Trophoblast cell (in vitro differentiated cells and primary cell): ENCODE results near the gene ENO2.
"Not testable (repeated sequence)": the region's sequence is repeated elsewhere in the genome, so short reads cannot be mapped to it uniquely, and the experiment has no call there.

ENCODE experiments used
- DNase-seq, 2 donors: peaks; one replicate each; pipeline ENCODE4 v3.0.0-alpha.2; 2016
- H2AFZ ChIP-seq: 2 replicates; pipeline ENCODE4 v1.6.1; 2013; ENCODE audit warnings: low read length, moderate library complexity, mild to moderate bottlenecking; ENCODE audit not compliant: insufficient read depth, poor library complexity
- H2AK5ac ChIP-seq: 2 replicates; pipeline ENCODE4 v1.6.1; 2013; ENCODE audit warnings: mild to moderate bottlenecking, low read length
- H2BK120ac ChIP-seq: 2 replicates; pipeline ENCODE4 v1.6.1; 2013; ENCODE audit warnings: low read length, mild to moderate bottlenecking, moderate library complexity; ENCODE audit not compliant: insufficient read depth, poor library complexity
- H2BK12ac ChIP-seq: 2 replicates; pipeline ENCODE4 v1.6.1; 2013; ENCODE audit warnings: mild to moderate bottlenecking, low read length, moderate library complexity
- H2BK5ac ChIP-seq: 2 replicates; pipeline ENCODE4 v1.6.1; 2013; ENCODE audit warnings: low read length, low read depth, moderate library complexity, mild to moderate bottlenecking; ENCODE audit not compliant: poor library complexity
- H3K14ac ChIP-seq: 2 replicates; pipeline ENCODE4 v1.6.1; 2013; ENCODE audit warnings: mild to moderate bottlenecking, low read length
- H3K18ac ChIP-seq: 2 replicates; pipeline ENCODE4 v1.6.1; 2013; ENCODE audit warnings: mild to moderate bottlenecking, low read length
- H3K23ac ChIP-seq: 2 replicates; pipeline ENCODE4 v1.6.1; 2013; ENCODE audit warnings: low read length
- H3K27ac ChIP-seq: 2 replicates; pipeline ENCODE4 v1.5.1; 2013; ENCODE audit warnings: low read depth, mild to moderate bottlenecking, inconsistent platforms, low read length, moderate library complexity
- H3K27me3 ChIP-seq: 2 replicates; pipeline ENCODE4 v1.6.1; 2013; ENCODE audit warnings: inconsistent platforms, mild to moderate bottlenecking, low read length, moderate library complexity; ENCODE audit not compliant: insufficient read depth
- H3K36me3 ChIP-seq, 2 experiments: 1 replicate in 1 of 2; 2 replicates in 1 of 2; pipeline ENCODE4 v1.6.1; 2013; ENCODE audit warnings: low read length in 2 of 2, mild to moderate bottlenecking in 2 of 2, moderate library complexity in 1 of 2; ENCODE audit not compliant: insufficient read depth in 2 of 2, control insufficient read depth in 1 of 2
- H3K4ac ChIP-seq: 2 replicates; pipeline ENCODE4 v1.6.1; 2013; ENCODE audit warnings: low read depth, mild to moderate bottlenecking, low read length, moderate library complexity
- H3K4me1 ChIP-seq, 2 experiments: 1 replicate in 1 of 2; 2 replicates in 1 of 2; pipeline ENCODE4 v1.6.1; 2013; ENCODE audit warnings: low read length in 2 of 2, mild to moderate bottlenecking in 2 of 2, moderate library complexity in 1 of 2; ENCODE audit not compliant: insufficient read depth in 2 of 2, control insufficient read depth in 1 of 2
- H3K4me2 ChIP-seq: 2 replicates; pipeline ENCODE4 v1.6.1; 2013; ENCODE audit warnings: inconsistent platforms, mild to moderate bottlenecking, low read length, moderate library complexity
- H3K4me3 ChIP-seq: 2 replicates; pipeline ENCODE4 v1.5.1; 2013; ENCODE audit warnings: mild to moderate bottlenecking, low read depth, low read length, inconsistent platforms
- H3K79me1 ChIP-seq: one replicate; pipeline ENCODE4 v1.6.1; 2013; ENCODE audit warnings: low read length
- H3K79me2 ChIP-seq: 2 replicates; pipeline ENCODE4 v1.6.1; 2013; ENCODE audit warnings: low read length, mild to moderate bottlenecking; ENCODE audit not compliant: control insufficient read depth, insufficient read depth, poor library complexity
- H3K9ac ChIP-seq: 2 replicates; pipeline ENCODE4 v1.6.1; 2013; ENCODE audit warnings: mild to moderate bottlenecking, low read length
- H3K9me3 ChIP-seq: 2 replicates; pipeline ENCODE4 v1.6.1; 2013; ENCODE audit warnings: low read depth, mild to moderate bottlenecking, control low read depth, inconsistent platforms, low read length; ENCODE audit not compliant: insufficient read depth
- H4K12ac ChIP-seq: 2 replicates; pipeline ENCODE4 v1.6.1; 2013; ENCODE audit warnings: low read depth, mild to moderate bottlenecking, low read length, moderate library complexity
- H4K8ac ChIP-seq: 2 replicates; pipeline ENCODE4 v1.6.1; 2013; ENCODE audit warnings: low read depth, mild to moderate bottlenecking, low read length, moderate library complexity
- H4K91ac ChIP-seq: one replicate; pipeline ENCODE4 v1.6.1; 2013; ENCODE audit warnings: low read depth, mild to moderate bottlenecking, low read length, moderate library complexity
- WGBS: extraction: QIAGEN DNeasy Blood & Tissue Kit; methylation state at CpG from one replicate; pipeline ENCODE4 v1.1.7; 2013; ENCODE audit warnings: missing lambda C conversion rate; ENCODE audit not compliant: insufficient read length, insufficient coverage; ENCODE audit errors: extremely low coverage; 5-methylcytosine and 5-hydroxymethylcytosine counted together

ENO2 gene

DNA sequence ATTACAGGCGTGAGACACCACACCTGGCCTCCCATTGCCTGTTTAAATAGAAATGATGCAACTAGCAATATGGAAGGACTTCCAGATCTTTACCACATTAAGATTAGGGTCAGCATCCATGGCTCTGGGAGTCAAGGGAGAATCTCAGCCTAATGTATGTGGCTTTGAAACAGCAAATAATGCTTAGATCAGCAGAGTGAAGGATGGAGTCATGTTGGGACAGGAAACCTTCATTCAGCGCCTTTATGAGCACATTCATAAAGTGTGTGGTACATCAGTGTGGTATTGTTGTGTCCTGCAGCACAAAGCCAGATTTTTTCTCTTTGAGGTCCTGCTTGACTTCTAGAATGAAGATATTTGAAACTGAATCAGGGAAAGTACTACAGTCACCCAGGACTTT is 26.0 kb upstream of the ENO2 start:
- no peak overlapping the region for H3K4ac ChIP-seq
- no CpG with 5 or more reads among the region's 2 CpGs for WGBS
- no peak overlapping the region for H2BK5ac ChIP-seq
- no peak overlapping the region for H2BK120ac ChIP-seq
- no peak overlapping the region for H2AK5ac ChIP-seq
- H3K27me3 ChIP-seq, result no peaks in the 10 kb centered on the region
- H3K27ac ChIP-seq, result no peak overlapping the region
- H3K4me1 ChIP-seq, result peaks cover 5 to 6% of the 10 kb centered on the region in 2 experiments
- no peaks in the 10 kb centered on the region for H3K36me3 ChIP-seq
- H3K18ac ChIP-seq, result no peak overlapping the region
- no peak overlapping the region for H3K9ac ChIP-seq
- no peaks in the 10 kb centered on the region for H3K79me2 ChIP-seq
- no peak overlapping the region for H3K14ac ChIP-seq
- H3K4me3 ChIP-seq, result peak overlapping the region; percentile 43
- H2AFZ ChIP-seq, result no peak overlapping the region
- H3K79me1 ChIP-seq, result peaks cover 12% of the 10 kb centered on the region
- no peak overlapping the region for H3K4me2 ChIP-seq
- no peak for DNase-seq
- no peak overlapping the region for H4K8ac ChIP-seq
- no peaks in the 10 kb centered on the region for H3K9me3 ChIP-seq
- H2BK12ac ChIP-seq, result no peak overlapping the region
- no peak overlapping the region for H4K91ac ChIP-seq
- no peak overlapping the region for H4K12ac ChIP-seq
- no peak overlapping the region for H3K23ac ChIP-seq

DNA sequence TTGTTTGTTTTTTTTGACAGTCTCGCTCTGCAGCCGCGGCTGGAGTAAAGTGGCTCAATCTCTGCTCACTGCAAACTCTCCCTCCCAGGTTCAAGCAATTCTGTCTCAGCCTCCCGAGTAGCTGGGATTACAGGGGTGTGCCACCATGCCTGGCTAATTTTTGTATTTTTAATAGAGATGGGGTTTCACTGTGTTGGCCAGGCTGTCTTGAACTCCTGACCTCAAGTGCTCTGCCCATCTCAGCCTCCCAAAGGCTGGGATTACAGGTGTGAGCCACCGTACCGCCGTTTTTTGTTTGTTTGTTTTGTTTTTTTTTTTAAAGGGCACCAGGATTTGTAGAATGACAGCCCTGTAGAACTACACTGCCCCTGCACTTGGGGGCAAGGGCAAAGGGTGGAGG is 25.6 kb upstream of the ENO2 start:
- not testable (repeated sequence) for H2BK12ac ChIP-seq, DNase-seq, H3K18ac ChIP-seq, H3K23ac ChIP-seq, H4K8ac ChIP-seq, H3K36me3 ChIP-seq, H4K12ac ChIP-seq, H2AFZ ChIP-seq, H3K4me3 ChIP-seq, H3K79me2 ChIP-seq, H2BK5ac ChIP-seq, H3K27ac ChIP-seq, H2BK120ac ChIP-seq, H3K9me3 ChIP-seq, H2AK5ac ChIP-seq, H3K4me2 ChIP-seq, H3K14ac ChIP-seq, H3K4ac ChIP-seq, H3K4me1 ChIP-seq, H3K27me3 ChIP-seq, H4K91ac ChIP-seq, H3K9ac ChIP-seq
- no CpG with 5 or more reads among the region's 7 CpGs for WGBS
- H3K79me1 ChIP-seq, result peaks cover 12% of the 10 kb centered on the region

DNA sequence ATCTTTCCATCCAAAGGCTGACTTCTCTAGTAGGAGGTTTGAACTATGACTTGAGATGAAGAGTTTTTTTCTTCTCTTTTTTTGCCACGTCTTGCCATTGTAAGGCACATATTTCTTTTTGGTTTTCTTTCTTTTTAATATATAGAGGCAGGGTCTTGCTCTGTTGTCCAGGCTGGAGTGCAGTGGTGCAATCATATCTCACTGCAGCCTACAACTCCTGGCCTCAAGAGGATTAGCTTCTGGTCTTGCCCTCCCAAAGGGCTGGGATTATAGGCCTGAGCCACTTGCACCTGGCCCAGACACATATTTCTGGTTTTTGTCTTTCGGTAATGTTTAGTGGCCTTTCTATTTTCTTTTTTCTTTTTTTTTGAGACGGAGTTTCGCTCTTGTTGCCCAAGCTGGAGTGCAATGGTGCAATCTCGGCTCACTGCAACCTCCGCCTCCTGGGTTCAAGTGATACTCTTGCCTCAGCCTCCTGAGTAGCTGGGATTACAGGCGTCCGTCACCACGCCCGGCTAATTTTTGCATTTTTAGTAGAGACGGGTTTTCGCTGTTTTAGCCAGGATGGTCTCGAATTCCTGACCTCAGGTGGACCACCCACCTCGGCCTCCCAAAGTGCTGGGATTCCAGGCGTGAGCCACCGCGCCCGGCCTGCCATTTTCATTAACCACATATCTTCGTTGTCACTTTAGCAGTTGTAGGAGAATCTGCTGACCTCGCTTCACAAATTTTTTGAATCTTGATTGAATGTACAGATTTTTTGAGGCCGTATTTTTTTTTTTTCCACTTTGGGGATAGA is 24.4 kb upstream of the ENO2 start:
- H2AFZ ChIP-seq, H3K79me2 ChIP-seq, H2BK120ac ChIP-seq, H4K12ac ChIP-seq, H3K23ac ChIP-seq, H3K9me3 ChIP-seq, H3K27me3 ChIP-seq, H3K14ac ChIP-seq, H2BK5ac ChIP-seq, H3K18ac ChIP-seq, H3K4ac ChIP-seq, H3K4me1 ChIP-seq, H4K8ac ChIP-seq, H3K9ac ChIP-seq, H3K4me3 ChIP-seq, H2AK5ac ChIP-seq, H3K36me3 ChIP-seq, H3K4me2 ChIP-seq: not testable (repeated sequence)
- Histone ChIP-seq H3K27ac (peak overlapping the region; percentile 94), H2BK12ac (peak overlapping the region; percentile 73), H4K91ac (peak overlapping the region; percentile 57), H3K79me1 (peaks cover 12% of the 10 kb centered on the region)
- WGBS, result no CpG with 5 or more reads among the region's 21 CpGs
- DNase-seq, result peak in 1 of 2 donors; percentile 10

DNA sequence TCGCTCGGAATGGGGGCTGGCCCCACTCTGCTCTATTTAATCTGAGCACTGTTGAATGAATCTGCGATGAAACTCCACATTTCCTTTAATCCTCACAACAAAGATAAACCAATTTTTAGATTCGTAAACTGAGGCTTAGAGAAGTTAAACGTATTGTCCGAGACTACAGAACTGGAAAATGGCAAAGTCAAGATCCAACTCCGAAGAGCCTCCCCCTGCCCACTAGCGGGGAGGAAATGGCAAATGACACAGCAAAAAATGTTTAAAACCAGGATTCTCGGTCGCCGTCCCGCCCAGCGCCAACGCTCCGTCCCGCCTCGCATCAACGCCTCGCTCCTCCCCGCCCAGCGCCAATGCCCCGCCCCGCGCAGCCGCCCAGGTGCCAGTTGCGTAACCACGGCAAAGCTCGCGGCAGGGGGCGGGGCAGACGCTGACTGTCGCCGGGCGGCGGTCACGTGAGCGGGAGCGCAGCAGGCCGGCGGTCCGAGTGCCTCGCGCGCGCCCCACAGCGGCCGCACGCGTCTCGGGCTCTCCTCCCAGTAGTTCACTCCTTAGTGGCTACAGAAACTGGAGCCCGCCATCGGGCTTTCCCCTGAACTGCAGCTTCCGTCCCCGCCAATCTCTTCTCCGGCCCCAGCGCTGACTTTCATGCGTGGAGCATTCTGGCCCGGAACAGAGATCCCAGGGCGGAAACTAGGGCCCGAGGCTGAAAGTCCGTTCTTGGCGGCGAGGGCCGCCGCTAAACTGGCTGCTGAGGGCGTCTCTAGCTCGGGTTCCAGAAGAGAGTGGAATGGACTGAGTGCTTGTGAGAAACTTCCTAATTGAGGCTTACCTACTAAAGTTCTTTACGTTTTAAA is 23.4 kb upstream of the ENO2 start:
- Histone ChIP-seq H3K79me1 (peaks cover 12% of the 10 kb centered on the region), H4K8ac (peak overlapping the region; percentile 96), H3K4me2 (peak overlapping the region; percentile 98), H3K27me3 (no peaks in the 10 kb centered on the region), H3K4me3 (peak overlapping the region; percentile 64), H2BK12ac (no peak overlapping the region), H3K4ac (peak overlapping the region; percentile 72), H3K18ac (peak overlapping the region; percentile 67), H3K23ac (no peak overlapping the region), H2BK5ac (peak overlapping the region; percentile 91), H2BK120ac (peak overlapping the region; percentile 81), H2AFZ (peak overlapping the region; percentile 93), H2AK5ac (no peak overlapping the region), H3K9ac (peak overlapping the region; percentile 94), H3K4me1 (peaks cover 2 to 3% of the 10 kb centered on the region in 2 experiments), H3K27ac (peak overlapping the region; percentile 94), H3K14ac (peak overlapping the region; percentile 88), H3K79me2 (no peaks in the 10 kb centered on the region), H3K36me3 (no peaks in the 10 kb centered on the region), H4K91ac (peak overlapping the region; percentile 95), H4K12ac (peak overlapping the region; percentile 94), H3K9me3 (no peaks in the 10 kb centered on the region)
- peak; percentile 96 to 99 for DNase-seq
- no CpG with 5 or more reads among the region's 68 CpGs for WGBS
